22Rv1 (cell line): Measurements from ENCODE around the gene TSC22D4.

Experiments used
- ZFX ChIP-seq: fragments of 450-650 bp; IDR thresholded peaks from 2 replicates; pipeline ENCODE4 v1.6.1; 2017; ENCODE audit warnings: antibody characterized with exemption, borderline replicate concordance
- TF ChIP-seq, protein P1 (sequence below): fragments of 450-650 bp; IDR thresholded peaks from 2 replicates; pipeline ENCODE4 v1.5.1; 2017; ENCODE audit warnings: mild to moderate bottlenecking

DNA sequence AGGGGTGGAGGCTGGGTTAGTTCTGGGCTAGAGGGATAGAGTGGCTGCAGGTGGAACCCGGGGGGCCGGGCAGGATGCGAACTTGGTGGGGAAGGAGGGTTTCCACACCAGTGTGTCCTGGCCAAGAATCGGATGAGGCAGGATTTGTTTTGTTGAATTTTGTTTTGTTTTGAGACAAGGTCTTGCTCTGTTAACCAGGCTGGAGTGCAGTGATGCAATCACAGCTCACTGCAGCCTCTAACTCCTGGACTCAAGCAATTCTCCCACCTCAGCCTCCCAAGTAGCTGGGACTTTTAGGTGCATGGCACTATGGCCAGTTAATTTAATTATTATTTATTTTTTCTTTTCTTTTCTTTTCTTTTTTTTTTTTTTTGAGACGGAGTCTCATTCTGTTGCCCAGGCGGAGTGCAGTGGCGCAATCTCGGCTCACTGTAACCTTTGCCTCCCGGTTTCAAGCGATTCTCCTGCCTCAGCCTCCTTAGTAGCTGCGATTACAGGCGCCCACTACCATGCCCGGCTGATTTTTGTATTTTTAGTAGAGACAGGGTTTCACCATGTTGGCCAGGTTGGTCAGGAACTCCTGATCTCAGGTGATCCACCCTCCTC lies 29.7 kb downstream of the TSC22D4 start:
- TF ChIP-seq, protein P1, sequence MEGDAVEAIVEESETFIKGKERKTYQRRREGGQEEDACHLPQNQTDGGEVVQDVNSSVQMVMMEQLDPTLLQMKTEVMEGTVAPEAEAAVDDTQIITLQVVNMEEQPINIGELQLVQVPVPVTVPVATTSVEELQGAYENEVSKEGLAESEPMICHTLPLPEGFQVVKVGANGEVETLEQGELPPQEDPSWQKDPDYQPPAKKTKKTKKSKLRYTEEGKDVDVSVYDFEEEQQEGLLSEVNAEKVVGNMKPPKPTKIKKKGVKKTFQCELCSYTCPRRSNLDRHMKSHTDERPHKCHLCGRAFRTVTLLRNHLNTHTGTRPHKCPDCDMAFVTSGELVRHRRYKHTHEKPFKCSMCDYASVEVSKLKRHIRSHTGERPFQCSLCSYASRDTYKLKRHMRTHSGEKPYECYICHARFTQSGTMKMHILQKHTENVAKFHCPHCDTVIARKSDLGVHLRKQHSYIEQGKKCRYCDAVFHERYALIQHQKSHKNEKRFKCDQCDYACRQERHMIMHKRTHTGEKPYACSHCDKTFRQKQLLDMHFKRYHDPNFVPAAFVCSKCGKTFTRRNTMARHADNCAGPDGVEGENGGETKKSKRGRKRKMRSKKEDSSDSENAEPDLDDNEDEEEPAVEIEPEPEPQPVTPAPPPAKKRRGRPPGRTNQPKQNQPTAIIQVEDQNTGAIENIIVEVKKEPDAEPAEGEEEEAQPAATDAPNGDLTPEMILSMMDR, result no peak
- TF ChIP-seq ZFX, result no peak
